Tongue (tissue), 2 donors: Measurements from ENCODE around the gene KIAA1671. TPM values are rescaled to one million over a fixed set of nuclear protein-coding genes. Genes with fewer than 3 reads are reported as not detected.

ENCODE experiments used
- DNase-seq: peaks from one replicate; pipeline ENCODE4 v3.0.0-alpha.2; 2015
- total RNA-seq: library from RNA; depleted of rRNA; stranded (reverse); fragments of >200 nt; gene quantifications from one replicate; pipeline ENCODE4 v1.2.3, GENCODE V29; 2014

Gene KIAA1671
- total RNA-seq, 1 donor from 2014 or later, result 31.7 TPM

DNA sequence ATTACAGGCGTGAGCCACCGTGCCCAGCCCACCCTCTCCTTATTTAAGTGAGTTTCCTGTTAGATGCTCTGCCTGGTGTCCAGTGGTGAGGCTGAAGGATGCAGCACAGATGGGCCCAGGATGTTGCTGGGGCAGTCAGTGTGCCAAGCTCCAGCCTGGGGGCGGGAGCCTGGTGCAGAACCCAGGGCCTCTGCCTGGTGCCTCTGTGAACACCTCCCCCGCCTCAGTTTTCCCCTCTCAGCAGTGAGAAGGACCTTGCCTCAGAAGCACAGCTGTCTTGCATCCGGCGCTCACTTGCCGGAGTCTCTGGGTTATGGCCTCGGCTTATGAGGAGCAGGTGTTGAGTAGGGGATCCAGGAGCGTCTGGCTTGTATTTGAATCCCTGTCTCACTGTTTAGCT lies 116.2 kb downstream of the KIAA1671 start:
- peak; percentile 49 for DNase-seq

DNA sequence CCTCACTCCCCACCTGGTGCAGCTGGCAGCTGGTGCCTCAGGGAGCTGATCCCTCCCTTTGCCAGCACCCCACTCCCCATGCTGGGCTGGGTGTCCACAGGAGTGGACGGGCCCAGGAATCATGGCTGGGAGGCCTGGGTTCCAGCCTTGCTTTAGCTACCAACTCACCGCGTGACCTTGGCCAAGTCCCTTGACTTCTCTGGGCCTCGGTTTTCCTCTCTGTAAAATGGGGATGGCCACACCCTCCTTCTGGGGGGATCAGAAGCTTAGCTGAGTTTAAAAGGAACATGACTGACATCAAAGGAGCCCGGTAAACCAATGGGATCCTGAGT lies 116.9 kb downstream of the KIAA1671 start:
- no peak for DNase-seq

DNA sequence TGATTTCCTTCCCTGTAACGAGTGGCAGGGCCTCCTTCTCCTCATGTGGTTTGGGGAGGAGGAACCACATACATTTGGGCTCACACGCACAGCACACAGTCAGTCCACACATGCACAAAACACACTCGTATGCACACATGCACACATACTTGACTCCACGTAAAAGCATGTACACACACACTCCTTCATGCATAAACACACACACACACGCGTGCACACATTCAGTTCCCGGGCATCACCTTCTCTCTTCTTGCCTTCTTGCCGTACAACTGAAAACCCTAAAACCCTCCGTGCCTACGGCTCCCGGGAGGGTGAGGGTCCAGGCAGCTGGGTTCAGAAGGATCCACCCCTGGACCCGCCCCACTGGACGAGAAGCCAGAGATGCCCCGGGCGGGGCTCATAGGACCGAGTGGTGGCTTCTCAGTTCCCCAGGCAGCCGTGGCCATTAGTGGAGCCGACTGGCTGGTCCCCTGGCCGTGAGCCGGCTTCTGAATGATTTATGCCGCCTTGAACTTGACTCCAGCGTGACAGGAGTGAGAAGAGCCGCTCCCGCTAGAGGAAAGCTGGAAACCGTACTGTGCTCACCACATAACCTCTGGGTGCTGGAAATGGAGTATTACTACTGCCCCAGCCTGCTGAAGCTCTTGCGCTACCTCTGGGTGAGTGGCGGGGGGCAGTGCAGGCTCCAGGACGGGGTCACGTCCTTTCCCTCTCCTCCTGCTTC lies 117.4 kb downstream of the KIAA1671 start:
- no peak for DNase-seq

DNA sequence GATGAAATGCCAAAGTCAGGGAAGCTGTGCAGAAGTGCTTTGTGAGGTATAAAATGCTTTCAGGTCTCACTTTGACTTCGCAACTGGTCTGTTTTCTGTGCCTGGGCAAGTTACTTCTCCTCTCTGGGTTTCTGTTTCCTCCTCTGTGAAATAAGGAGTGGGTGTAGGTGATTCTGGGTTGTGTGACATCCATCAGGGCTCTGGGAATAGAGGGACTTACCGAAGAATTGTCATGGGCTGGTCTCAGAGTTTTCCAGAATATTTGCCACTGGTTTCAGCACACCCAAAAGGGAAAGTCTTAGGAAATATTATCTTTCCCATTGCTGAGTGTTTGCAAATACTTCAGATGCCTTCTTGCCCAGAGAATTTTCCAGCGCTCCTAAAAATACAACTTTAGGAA lies 118.4 kb downstream of the KIAA1671 start:
- no peak for DNase-seq

DNA sequence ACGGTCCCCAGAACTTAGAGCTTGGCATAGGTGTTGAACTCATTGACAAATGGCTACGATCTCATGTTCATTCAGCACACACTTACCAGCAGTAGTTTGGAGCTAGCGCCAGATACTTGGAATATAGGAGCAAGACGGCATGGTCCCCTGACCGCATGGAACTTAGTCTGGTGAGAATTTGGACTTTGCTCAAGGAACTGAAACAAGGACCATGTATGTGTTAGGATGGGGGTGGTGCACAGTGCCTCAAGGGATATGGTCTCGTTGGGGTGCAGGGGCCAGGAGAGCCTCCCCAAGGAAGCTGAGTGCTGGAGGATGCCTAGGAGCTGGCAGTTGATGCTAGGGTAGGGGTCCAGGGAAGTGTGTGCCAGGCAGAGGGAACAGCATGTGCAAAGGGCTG lies 119.2 kb downstream of the KIAA1671 start:
- DNase-seq, result no peak

DNA sequence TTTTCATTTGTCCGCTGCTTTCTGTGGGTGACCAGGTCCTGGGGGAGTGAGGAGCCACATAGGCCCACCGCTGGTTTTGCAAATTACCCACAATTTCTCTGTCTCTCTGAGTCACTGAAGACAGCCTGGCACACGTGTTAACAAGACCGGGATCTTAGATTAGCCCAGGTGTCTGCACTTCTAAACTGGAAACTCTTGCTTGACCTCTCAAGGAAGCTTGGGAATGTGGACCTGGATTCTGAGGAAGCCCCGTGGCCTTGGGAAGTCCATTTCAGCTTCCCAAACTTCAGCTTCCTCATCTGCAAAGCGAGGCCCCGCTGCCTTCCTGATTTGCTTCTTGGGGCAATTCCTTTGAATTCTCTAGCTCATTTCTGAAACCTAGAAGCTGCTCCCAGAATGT lies 119.9 kb downstream of the KIAA1671 start:
- DNase-seq, result no peak

DNA sequence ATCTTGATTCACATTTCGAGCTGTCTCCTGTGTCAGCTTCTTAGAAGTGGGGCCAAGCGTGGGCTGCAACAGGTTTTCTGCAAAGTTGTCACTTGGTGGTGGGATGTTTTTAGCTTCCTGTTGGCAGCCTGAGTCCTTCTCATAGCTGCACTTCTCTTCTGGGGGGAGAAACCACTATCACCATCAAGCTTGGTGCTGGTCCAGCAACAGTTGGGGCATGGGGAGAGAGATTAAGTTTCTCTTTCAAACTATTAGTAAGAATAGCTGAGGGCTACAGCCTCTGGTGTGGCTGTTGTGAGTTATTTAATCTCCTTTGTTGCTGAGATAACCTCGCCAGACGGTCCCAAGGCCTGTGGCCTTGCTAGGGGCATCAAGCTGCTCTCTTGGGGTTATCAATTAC lies 123.8 kb downstream of the KIAA1671 start:
- DNase-seq, result no peak

DNA sequence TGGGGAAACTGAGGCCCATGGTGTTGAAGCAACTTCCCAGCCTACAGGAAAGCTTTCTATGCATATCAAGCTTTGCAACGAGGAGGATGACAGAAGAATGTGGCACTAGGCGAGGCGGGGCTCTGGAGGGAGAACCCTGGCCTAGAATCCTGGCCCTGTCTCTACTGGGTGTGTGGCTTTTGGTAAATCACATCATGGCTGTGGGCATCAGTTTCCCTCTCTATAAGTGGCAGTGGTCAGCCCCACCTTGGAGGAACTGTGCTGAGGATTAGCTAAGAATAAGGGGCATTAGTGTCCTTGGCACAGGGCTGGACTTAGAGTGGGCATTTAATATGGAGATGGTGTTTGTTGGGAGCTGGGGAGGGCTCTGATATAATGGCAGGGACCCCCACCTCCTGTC lies 124.5 kb downstream of the KIAA1671 start:
- DNase-seq, result no peak

DNA sequence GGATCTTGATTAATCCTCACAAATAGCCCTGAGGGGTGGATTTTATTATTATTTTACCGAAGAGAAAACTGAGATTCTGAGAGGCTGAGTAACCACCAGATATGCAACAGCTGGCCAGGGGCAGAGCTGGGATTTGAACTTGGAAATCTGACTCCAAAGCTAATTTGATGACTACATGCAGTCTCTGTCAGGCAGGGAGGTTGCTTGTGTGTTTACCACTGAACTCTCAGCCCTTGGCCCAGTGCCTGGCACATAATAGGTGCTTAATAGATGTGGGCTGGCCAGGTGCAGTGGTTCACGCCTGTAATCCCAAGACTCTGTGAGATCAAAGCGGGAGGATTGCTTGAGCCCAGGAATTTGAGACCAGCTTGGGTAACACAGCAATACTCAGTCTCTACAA lies 125.4 kb downstream of the KIAA1671 start:
- DNase-seq, result peak; percentile 51

DNA sequence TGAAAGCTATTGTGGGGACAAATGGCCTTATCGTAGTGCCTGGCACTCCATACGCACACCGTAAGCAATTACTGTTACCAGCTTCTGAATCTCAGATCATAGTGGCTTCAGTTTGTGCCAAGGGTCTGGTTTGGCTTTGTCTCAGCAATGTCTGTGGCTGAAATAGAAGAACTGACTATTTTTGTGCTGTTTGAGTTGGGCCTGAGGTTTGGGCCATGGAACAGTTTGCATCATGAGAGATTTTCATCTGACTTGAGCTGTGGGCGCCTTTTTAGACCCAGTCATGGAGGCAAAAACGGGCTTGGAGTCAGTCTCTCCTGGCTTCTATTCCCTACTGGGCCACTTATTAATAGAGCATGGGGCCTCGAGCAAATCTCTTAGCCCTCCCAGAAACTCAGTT lies 126.1 kb downstream of the KIAA1671 start:
- DNase-seq, result no peak

DNA sequence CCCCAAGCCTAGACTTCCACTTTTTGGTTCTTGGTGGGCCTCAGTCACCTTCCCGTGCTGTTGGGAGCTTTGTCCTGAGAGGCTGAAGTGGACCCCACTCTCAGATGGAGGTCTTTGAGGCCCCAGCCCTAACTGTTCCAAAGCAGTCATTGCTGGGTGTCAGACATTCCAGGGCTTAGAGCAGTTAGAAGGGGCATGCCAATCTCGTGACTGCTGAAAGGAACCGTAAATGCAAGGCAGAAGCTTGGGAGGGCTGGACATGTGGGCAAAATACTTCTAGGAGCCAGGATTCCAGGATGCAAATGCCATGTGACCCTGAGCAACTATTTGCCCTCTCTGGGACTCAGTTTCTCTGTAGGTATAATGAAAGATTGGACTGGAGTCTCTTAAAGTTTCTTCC lies 128.3 kb downstream of the KIAA1671 start:
- DNase-seq, result no peak

DNA sequence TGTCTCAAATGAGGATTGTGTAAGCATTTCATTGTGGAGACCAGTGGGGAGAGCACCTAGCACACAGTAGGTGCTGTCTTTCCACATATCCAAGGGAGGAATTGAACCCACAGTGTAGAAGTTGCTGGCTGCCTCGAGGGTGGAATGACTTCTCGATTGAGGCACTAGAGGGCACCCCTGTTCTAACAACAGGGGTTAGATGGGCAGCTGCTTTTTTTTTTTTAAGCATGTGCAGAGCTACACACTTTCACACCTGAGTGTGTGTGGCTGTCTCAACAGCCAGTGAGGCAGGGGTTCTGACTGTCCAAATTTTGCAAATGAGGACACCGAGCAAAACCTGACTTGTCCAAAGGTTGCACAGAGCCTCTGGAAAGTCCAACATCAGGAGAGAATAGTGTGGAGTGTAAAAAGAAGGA lies 128.9 kb downstream of the KIAA1671 start:
- peak; percentile 61 for DNase-seq

DNA sequence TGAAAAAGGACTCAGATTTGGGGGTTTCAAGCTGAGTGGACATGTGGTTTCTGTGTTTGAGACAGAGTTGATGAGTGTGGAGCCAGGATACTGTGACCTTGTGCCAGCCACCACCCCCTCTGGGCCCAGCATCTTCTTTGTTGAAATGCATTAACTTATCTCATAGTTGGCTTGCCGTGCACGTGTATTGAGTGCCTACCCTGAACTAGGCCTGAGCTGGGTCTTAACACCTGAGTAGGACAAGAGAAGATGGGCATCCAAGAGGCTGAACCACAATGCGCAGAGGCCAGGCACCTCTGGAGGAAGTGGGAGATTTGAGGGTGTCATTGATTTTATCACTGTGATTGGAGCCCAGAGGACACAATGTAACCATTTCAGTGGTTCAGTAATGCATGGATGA lies 129.6 kb downstream of the KIAA1671 start:
- no peak for DNase-seq

DNA sequence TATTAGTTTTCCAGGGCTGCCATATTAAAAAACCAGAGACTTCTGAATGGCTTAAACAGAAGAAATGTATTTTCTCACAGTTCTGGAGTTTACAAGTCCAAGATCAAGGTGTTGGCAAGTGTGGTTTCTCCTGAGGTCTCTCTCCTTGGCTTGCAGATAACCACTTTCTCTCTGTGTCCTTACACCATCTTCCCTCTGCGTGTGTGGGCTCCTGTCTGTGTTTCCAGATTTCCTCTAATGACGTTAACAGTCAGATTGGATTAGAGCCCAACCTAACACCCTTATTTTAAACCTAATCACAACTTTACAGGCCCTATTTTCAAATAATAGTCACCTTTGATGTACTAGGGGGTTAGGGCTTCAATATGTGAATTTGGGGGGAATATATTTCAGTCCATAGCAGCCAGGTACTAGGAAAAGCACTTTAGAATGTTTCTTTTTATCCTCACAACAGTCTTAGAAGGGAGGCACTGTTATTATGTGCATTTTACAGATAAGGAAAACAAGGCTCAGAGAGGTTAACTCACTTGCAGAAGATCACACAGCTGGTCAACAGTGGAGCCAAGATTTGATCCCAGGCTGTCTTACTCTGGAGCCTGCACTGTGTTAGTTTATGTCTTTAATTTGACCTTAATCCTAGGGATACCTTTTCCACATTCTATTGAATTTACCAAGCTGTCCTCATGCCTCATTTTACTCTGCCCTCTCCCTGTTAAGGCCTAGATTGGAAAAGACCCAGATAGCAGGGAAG lies 130.7 kb downstream of the KIAA1671 start:
- no peak for DNase-seq

DNA sequence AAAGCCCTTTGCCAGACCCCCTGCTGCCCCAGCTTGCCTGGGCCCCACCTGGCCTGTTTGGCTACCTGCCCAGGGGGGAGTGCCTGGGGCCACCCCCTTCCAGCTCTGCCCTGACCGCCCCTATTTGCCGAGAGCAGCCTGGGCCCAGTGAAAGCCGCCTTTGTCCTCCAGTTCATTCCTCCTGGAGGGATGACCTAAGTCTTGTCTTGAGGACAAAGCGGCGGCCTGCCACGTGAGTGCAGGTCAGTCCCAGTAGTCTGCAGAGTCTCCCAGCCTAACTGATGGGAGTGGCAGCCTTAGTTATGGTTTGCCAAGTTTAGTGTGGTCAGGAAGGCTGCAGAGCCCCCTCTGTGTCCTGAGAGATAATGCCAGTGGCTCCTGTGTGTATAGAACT lies 131.3 kb downstream of the KIAA1671 start:
- DNase-seq, result no peak

DNA sequence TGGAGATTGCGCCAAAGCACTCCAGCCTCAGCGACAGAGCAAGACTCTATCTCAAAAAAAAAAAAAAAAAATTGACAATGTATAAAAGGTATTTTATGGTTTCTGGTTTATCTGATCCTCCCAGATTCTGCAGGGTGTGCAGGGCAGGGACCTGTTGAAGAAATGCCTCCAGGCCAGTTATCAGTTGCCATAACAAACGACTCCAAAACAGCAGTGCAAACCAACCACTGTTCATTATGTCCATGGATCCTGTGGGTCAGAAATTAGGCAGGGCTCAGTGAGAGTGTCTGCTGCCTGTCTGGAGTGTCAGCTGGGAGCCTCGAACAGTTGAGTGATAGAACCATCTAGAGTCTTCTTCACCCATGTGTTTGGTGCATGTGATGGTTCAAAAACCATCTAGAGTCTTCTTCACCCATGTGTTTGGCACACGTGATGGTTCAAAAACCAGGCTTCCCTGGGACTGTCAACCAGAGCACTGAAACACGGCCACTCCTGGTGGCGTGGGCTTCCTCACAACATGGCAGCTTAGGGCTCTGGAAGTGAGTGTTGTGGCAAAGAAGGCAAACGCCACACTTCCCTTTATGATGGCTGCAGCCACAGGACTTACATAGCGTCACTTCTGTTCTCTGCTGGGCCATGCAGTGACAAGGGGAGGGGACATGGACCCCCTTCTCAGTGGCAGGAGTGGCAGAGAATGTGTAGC lies 132.0 kb downstream of the KIAA1671 start:
- DNase-seq, result no peak

DNA sequence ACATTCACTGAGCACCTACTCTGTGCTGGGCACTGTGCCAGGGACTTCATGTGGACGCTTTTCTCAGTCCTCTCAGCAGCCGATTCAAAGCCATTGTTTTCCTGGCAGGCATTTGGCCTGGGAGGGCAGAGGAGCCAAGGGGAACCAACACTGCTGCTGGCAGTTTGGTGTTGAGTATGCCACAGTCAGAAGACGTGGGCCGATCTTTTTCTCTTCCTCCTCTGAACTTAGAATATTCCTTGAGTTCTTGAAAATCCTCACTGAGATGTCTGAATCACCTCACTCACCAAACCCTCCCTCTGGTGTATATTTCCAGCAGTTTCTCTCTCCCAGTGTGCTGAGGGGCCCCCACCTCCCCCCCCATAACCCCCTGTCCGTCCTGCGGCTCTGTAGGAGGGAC lies 132.6 kb downstream of the KIAA1671 start:
- no peak for DNase-seq

DNA sequence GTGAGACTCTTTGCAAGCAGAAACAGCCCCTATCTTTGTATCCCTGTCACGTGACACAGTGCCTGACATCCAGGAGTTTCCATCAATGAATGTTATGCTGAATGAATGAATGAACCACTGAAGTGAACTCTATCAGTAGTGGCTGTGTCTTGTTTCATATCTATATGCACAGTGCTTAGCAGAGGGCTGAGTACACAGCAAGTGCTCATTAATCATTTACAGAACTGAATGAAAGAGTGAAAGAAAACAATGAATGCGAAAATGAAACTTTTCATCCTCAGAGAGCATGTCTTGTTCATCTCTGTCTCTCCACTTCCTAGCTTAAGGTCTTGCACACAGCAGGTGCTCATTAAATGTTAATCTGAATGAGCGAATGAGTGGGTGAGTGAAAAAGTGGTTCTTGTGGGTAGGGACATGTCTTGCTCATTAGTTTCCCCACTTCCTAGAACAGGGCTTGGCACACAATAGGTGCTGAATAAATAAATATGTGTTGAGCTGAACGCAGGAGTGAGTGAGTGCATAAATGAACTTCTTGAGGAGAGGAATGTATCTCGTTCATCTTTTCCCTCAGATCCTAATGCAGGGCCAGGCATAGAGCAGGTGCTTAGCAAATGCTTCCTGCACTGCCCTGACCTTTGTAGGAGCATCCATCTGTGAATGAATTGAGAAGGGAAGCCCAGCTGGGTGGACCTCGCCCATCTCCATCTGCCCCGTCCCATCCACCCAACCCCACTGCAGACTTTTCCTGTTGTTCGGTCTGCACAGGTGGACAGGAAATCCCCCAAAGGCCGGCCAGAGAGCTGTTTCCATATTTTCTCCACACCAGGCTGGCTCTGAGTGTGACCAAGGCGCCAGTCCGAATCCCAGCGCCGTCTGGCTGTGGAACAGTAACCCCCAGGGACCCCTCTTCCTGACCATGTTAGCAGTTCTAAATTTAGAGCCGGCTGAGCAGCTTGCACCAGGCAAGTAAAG lies 133.7 kb downstream of the KIAA1671 start:
- DNase-seq, result peak; percentile 79

DNA sequence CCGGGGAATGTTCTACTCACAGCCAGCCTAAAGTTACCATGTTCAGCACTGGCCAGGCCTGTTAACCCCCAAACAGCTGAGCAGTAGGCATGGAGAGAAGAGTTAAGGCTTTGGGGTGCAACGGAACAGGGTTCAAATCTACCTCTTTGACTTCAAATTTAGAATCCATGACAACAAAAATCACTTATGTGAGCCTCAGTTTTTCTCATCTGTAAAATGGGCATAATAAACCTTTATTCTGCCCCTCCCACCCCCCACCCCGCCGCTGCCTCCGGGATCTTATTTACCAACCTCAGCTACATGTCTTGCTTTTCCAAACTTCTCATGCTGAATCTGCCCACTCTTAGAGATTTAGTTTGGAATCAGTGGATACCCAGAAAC lies 134.4 kb downstream of the KIAA1671 start:
- DNase-seq, result no peak

DNA sequence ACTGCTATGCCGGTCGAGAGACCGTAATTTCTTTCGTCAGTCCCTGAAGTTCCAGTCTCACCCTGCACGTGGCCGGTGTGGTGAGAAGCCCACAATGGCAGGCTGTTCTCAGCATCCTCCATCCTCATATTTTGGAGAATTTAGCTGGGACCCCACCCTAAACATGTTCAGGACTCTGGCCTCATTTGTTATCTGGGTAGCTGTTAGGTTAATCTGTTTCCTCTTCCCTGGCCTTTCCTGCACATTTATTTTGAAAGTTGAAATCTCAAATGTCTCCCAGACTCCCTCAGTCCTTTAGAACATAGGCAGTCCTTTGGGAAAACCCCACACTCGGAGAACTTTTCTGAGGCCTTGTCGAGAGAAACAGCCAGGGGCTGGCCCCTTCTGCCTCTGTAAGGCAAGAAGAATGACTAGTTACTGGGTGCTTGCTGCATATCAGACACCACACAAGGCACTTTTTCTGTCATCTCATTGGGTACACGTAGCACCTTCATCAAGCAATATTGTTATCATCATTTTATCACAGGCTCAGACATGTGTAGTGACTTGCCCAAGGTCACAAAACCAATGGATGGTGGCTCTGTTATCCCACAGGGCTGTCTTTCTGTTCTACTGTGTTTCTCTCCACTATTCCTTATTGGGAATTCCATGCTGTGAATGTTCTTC lies 137.8 kb downstream of the KIAA1671 start:
- DNase-seq, result no peak

DNA sequence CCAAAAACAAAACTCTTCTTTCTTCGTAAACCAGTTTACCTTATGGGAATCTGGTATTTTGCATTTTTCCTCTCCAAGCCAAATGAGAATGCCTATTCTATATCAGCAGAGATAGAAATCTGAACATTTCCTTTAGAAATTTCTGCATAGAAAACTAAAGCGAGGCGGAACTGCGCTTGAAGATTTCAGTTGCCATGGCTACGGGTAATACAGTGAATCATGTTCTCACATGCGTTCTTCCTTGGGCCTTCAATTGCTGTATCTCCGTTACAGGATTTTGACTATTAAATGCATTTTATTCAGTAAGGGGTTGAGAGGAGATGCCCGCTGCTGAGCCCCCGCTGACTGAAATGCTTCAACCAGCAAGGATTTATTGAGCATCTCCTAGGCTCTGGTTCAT lies 138.9 kb downstream of the KIAA1671 start:
- DNase-seq, result peak; percentile 53

DNA sequence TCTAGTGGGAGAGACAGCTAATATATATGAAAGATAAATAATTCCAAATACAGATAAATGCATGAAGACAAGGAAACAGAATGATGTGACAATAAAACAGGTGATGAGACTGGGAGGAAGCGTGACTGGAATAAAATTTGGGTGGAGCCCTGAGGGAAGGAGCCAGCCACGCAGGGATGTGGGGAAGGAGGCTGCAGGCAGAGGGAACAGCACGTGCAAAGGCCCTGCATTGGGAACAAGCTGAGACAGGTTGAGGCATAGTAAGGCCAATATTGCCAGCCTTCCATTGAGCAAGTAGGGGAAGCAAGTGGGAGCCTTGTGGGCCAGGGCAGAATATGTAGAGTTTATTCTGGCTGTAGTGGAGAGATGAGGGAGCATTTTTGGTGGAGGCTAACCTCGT lies 139.6 kb downstream of the KIAA1671 start:
- DNase-seq, result no peak
